ENCODE measurements around the gene VSIR. TPM values are rescaled to one million over a fixed set of nuclear protein-coding genes. Genes with fewer than 3 reads are reported as not detected.

VSIR gene
- total and polyA plus RNA-seq, 2 experiments from 2014 or later = 81.6 to 153 TPM

DNA sequence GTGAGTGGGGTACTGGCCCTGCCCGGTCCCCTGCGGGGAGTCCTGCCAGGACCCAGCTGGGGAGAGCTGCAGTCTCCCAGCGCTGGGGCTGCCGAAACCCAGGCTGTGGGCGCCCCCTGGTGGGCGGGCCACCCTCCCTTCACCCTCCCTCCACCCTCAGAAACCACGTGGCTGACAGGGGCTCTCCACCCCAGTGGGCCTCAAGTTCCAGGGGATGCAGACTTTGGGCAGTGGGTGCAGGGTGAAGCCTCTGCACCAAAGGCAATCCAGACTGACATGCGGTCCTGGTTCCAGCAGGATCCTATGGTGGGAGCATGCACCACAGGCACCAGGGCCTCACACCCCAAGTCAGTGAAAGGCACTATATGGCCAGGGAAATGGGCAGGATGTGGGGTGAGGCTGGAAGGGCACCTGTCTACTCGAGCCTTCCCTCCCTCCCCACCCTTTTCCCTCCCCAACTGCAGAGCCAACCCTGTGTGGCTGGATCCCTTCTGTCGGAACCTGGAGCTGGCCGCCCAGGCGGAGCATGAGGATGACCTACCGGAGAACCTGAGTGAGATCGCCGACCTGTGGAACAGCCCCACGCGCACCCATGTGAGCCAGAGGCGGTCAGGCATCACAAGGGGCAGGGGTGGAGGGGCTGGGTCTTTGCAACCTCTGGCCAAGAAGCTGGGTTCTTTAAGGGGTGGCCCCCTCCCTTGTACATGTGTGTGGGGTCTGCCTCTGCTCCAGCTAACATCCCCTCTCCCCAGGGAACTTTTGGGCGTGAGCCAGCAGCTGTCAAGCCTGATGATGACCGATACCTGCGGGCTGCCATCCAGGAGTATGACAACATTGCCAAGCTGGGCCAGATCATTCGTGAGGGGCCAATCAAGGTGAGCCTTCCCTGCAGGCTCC lies 38.9 kb upstream of the VSIR start:
- Histone ChIP-seq H3F3A (ENCODE audit: insufficient read depth) (no peaks in the 10 kb centered on the region), H3K9me3 (ENCODE audit: low read depth) (no peaks in the 10 kb centered on the region), H3K9me2 (ENCODE audit: insufficient read depth) (no peaks in the 10 kb centered on the region), H3K4me2 (ENCODE audit: unreplicated experiment) (no peak overlapping the region), H2AFZ (no peak overlapping the region), H3K27me3 (replicated peaks; ENCODE audit: insufficient read depth) (no peaks in the 10 kb centered on the region), H3K9ac (no peak overlapping the region), H3K79me2 (ENCODE audit: insufficient read depth) (no peaks in the 10 kb centered on the region), H3K4me1 (ENCODE audit: insufficient read depth) (no peaks in the 10 kb centered on the region), H3K4me3 (no peak overlapping the region), H4K20me1 (ENCODE audit: insufficient read depth) (no peaks in the 10 kb centered on the region), H3K36me3 (ENCODE audit: low read depth) (peaks cover 13% of the 10 kb centered on the region; the same call in 1 of the 2 replicates), H3K27ac (no peak overlapping the region)
- WGBS, 2 experiments (ENCODE audit: low coverage in 1 of 2, low lambda C conversion rate in 2 of 2, missing lambda C conversion rate in 2 of 2) = 47 to 50% methylated on average over 22 of the region's 22 CpGs
- in situ Hi-C loops (cut with MboI) = loop anchor here (10.0 kb wide), 1 partner anchor 487 kb away; no protein-coding TSS in a partner anchor
- no peak for TF ChIP-seq EZH2 (IDR thresholded peaks at IDR 0.05; ENCODE audit: insufficient read depth, poor library complexity, severe bottlenecking)
- TF ChIP-seq EZH2phosphoT487 (IDR thresholded peaks at IDR 0.05; ENCODE audit: insufficient read depth, low read depth) = no peak
- DNase-seq = peak; percentile 70

DNA sequence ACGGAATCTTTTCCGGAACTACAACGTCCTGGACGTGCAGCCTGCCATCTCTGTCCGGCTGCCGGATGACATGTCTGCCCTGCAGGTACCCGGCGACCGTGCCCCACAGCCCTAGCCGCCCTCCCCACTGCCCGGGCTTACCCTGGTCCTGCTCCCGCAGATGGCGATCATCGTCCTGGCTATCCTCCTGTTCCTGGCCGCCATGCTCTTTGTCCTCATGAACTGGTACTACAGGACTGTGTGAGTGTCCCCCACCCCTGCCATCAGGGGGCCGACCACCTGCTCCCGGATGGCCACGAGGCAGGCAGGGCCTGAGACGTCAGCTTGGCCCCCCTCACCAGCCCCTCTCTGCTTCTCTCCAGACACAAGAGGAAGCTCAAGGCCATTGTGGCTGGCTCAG lies 38.0 kb upstream of the VSIR start:
- Histone ChIP-seq H3K4me2 (ENCODE audit: unreplicated experiment) (no peak overlapping the region), H3K9me2 (ENCODE audit: insufficient read depth) (no peaks in the 10 kb centered on the region), H3K4me3 (no peak overlapping the region), H4K20me1 (ENCODE audit: insufficient read depth) (no peaks in the 10 kb centered on the region), H3K27ac (no peak overlapping the region), H3K27me3 (replicated peaks; ENCODE audit: insufficient read depth) (no peaks in the 10 kb centered on the region), H3K9me3 (ENCODE audit: low read depth) (no peaks in the 10 kb centered on the region), H3K36me3 (ENCODE audit: low read depth) (peaks cover 8% of the 10 kb centered on the region; the same call in 1 of the 2 replicates), H3K79me2 (ENCODE audit: insufficient read depth) (no peaks in the 10 kb centered on the region), H3K4me1 (ENCODE audit: insufficient read depth) (no peaks in the 10 kb centered on the region), H2AFZ (no peak overlapping the region), H3F3A (ENCODE audit: insufficient read depth) (no peaks in the 10 kb centered on the region), H3K9ac (no peak overlapping the region)
- in situ Hi-C loops (cut with MboI) = loop anchor here (10.0 kb wide), 1 partner anchor 487 kb away; no protein-coding TSS in a partner anchor
- 74 to 77% methylated on average over 18 to 19 of the region's 19 CpGs for WGBS, 2 experiments (ENCODE audit: low coverage in 1 of 2, low lambda C conversion rate in 2 of 2, missing lambda C conversion rate in 2 of 2)
- DNase-seq = no peak
- no peak for TF ChIP-seq EZH2 (IDR thresholded peaks at IDR 0.05; ENCODE audit: insufficient read depth, poor library complexity, severe bottlenecking)
- TF ChIP-seq EZH2phosphoT487 (IDR thresholded peaks at IDR 0.05; ENCODE audit: insufficient read depth, low read depth) = no peak

DNA sequence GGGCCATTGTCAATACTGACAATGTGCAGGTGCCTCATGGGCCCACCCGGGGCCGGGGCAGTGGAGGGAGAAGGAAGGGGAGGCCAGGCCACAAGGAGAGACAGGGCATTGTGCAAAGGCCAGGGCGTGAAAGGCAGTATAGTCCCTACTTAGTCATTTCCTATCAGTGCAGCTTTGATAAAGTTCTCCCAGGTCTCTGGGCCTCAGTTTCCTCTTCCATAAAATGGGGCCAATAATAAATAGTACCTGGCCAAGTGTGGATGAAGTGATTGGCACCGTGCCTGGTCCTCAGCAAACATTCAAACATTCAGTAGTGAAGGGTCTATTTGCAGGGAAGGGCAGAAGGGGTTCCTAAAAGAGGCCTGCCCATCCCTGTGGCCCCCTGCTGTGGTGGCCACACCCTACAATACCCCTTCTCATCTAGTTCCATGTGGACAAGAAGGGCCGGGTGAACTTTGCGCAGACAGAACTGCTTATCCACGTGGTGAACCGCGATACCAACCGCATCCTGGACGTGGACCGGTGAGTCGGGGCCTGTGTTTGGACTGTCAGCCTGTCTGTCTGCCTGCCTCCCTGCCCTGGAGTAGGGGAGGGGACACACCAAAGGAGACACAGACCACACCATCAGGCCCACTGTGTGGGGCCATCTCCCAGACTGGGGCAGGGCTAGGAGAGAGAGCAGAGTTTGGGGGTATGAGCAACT lies 36.9 kb upstream of the VSIR start:
- no peaks in the 10 kb centered on the region for H3K36me3 ChIP-seq (ENCODE audit: low read depth)

DNA sequence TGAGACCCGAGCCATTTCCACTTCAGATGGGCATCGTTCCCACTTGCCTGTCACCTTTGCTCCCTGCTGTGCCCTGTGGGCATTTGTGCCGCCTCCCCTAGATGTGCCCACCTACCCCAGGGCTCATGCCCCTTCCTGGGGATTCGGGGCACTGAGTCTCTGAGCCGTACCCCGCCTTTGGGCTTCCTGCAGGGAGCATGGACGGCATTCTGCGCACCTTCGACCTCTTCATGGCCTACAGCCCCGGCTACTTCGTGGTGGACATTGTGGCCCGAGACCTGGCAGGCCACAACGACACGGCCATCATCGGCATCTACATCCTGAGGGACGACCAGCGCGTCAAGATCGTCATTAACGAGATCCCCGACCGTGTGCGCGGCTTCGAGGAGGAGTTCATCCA lies 36.3 kb upstream of the VSIR start:
- H3F3A ChIP-seq (ENCODE audit: insufficient read depth) = no peaks in the 10 kb centered on the region
- no peaks in the 10 kb centered on the region; the same call in 1 of the 2 replicates for H3K27me3 ChIP-seq (replicated peaks; ENCODE audit: insufficient read depth)
- no peaks in the 10 kb centered on the region for H3K9me2 ChIP-seq (ENCODE audit: insufficient read depth)
- TF ChIP-seq EZH2 (IDR thresholded peaks at IDR 0.05; ENCODE audit: insufficient read depth, poor library complexity, severe bottlenecking) (no peak), EZH2phosphoT487 (IDR thresholded peaks at IDR 0.05; ENCODE audit: insufficient read depth, low read depth) (no peak)
- H3K9ac ChIP-seq = no peak overlapping the region
- H3K27ac ChIP-seq = no peak overlapping the region
- no peak overlapping the region for H3K4me3 ChIP-seq
- no peak for DNase-seq
- no peak overlapping the region for H2AFZ ChIP-seq
- 84 to 86% methylated on average over 25 of the region's 25 CpGs for WGBS, 2 experiments (ENCODE audit: low coverage in 1 of 2, low lambda C conversion rate in 2 of 2, missing lambda C conversion rate in 2 of 2)
- H3K4me2 ChIP-seq (ENCODE audit: unreplicated experiment) = no peak overlapping the region
- no peaks in the 10 kb centered on the region for H3K9me3 ChIP-seq (ENCODE audit: low read depth)
- no peaks in the 10 kb centered on the region for H4K20me1 ChIP-seq (ENCODE audit: insufficient read depth)
- no peaks in the 10 kb centered on the region for H3K36me3 ChIP-seq (ENCODE audit: low read depth)
- no peaks in the 10 kb centered on the region for H3K79me2 ChIP-seq (ENCODE audit: insufficient read depth)
- H3K4me1 ChIP-seq (ENCODE audit: insufficient read depth) = no peaks in the 10 kb centered on the region
- in situ Hi-C loops (cut with MboI) = loop anchor here (10.0 kb wide), 1 partner anchor 485 kb away; no protein-coding TSS in a partner anchor

More for the DNA sequence above, 36.9 kb upstream of the VSIR start:
- in situ Hi-C loops (cut with MboI) = loop anchor here (10.0 kb wide), 1 partner anchor 485 kb away; no protein-coding TSS in a partner anchor
- Histone ChIP-seq H3F3A (ENCODE audit: insufficient read depth) (no peaks in the 10 kb centered on the region), H3K9me2 (ENCODE audit: insufficient read depth) (no peaks in the 10 kb centered on the region), H3K4me3 (no peak overlapping the region), H3K27ac (no peak overlapping the region), H3K9ac (no peak overlapping the region), H3K79me2 (ENCODE audit: insufficient read depth) (no peaks in the 10 kb centered on the region), H4K20me1 (ENCODE audit: insufficient read depth) (no peaks in the 10 kb centered on the region), H2AFZ (no peak overlapping the region), H3K27me3 (replicated peaks; ENCODE audit: insufficient read depth) (no peaks in the 10 kb centered on the region), H3K9me3 (ENCODE audit: low read depth) (no peaks in the 10 kb centered on the region), H3K4me2 (ENCODE audit: unreplicated experiment) (no peak overlapping the region), H3K4me1 (ENCODE audit: insufficient read depth) (no peaks in the 10 kb centered on the region)
- no peak for TF ChIP-seq EZH2phosphoT487 (IDR thresholded peaks at IDR 0.05; ENCODE audit: insufficient read depth, low read depth)
- no peak for TF ChIP-seq EZH2 (IDR thresholded peaks at IDR 0.05; ENCODE audit: insufficient read depth, poor library complexity, severe bottlenecking)
- 90 to 92% methylated on average over 13 of the region's 13 CpGs for WGBS, 2 experiments (ENCODE audit: low coverage in 1 of 2, low lambda C conversion rate in 2 of 2, missing lambda C conversion rate in 2 of 2)
- no peak for DNase-seq

All from GM23248 (cell line).